HepG2 (cell line): ENCODE measurements around the gene RAPGEF5.

Source experiments
- ELF4 ChIP-seq: sonication (generic); formaldehyde crosslinking; IDR thresholded peaks from 2 replicates; pipeline ENCODE4 v1.5.0; 2020; ENCODE audit warnings: missing genetic modification reagents, mild to moderate bottlenecking, moderate library complexity, borderline replicate concordance
- TF ChIP-seq, protein P1 (sequence below): sonication (generic); formaldehyde crosslinking; IDR thresholded peaks from 2 replicates; pipeline ENCODE4 v1.5.0; 2020; ENCODE audit warnings: mild to moderate bottlenecking, missing genetic modification reagents, moderate library complexity

DNA sequence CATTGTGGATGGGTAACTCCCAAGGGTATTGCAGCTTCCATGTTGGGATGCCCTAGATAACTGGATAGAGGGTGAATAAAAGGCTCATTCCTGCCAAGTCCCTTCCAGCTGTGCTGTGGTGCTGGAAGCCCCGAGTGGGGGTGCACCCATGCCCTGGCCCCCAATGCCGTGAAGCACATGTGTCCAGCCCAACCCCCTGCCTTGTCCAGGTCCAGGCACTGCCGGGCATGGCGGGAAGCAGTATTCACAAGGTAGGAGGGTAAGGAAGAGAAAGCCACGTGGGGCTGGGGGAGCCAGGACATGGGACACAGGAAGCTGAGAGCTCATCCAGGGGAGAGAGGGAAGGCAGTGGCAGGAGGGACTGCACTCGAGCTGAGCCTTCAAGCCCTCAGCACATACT, 263.0 kb downstream of the RAPGEF5 start:
- TF ChIP-seq ELF4: no peak
- TF ChIP-seq, protein P1, sequence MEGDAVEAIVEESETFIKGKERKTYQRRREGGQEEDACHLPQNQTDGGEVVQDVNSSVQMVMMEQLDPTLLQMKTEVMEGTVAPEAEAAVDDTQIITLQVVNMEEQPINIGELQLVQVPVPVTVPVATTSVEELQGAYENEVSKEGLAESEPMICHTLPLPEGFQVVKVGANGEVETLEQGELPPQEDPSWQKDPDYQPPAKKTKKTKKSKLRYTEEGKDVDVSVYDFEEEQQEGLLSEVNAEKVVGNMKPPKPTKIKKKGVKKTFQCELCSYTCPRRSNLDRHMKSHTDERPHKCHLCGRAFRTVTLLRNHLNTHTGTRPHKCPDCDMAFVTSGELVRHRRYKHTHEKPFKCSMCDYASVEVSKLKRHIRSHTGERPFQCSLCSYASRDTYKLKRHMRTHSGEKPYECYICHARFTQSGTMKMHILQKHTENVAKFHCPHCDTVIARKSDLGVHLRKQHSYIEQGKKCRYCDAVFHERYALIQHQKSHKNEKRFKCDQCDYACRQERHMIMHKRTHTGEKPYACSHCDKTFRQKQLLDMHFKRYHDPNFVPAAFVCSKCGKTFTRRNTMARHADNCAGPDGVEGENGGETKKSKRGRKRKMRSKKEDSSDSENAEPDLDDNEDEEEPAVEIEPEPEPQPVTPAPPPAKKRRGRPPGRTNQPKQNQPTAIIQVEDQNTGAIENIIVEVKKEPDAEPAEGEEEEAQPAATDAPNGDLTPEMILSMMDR (CRISPR knock-in tag): no peak
